AG04450 (cell line): ENCODE data around the gene TMEM218. TPM values are rescaled to one million over a fixed set of nuclear protein-coding genes. Genes with fewer than 3 reads are reported as not detected.

Experiments used
- CTCF ChIA-PET: fragments of 300-600, 350-600 bp; formaldehyde crosslinking; extraction: SDS; loops from one replicate; lab custom pipeline; 2022; ENCODE audit warnings: antibody characterized with exemption, inconsistent platforms; lab: Charles Lee
- POLR2A ChIA-PET: fragments of 350-600 bp; formaldehyde crosslinking; extraction: SDS; loops from one replicate; lab custom pipeline; 2021; ENCODE audit warnings: antibody characterized with exemption, inconsistent platforms; lab: Yijun Ruan, JAX
- DNase-seq: peaks from one replicate; pipeline ENCODE4 v3.0.0-alpha.2; 2011; ENCODE audit warnings: low read depth, low spot score
- H3K27ac ChIP-seq: one replicate; pipeline ENCODE4 v1.5.1; 2012; ENCODE audit warnings: low read depth, low read length, control low read depth
- H3K27me3 ChIP-seq: one replicate; pipeline ENCODE4 v1.6.0; 2012; ENCODE audit warnings: low read length; ENCODE audit not compliant: control insufficient read depth, insufficient read depth
- H3K4me3 ChIP-seq: 2 replicates; pipeline ENCODE4 v1.5.1; 2011; ENCODE audit warnings: mild to moderate bottlenecking, low read depth, low read length, control low read depth
- H3K9me3 ChIP-seq: 2 replicates; pipeline ENCODE4 v1.5.1; 2012; ENCODE audit warnings: low read length; ENCODE audit not compliant: control insufficient read depth, insufficient read depth
- CTCF ChIP-seq: IDR thresholded peaks from 2 replicates; pipeline ENCODE4 v1.5.1; 2011; ENCODE audit warnings: low read depth, low read length, control low read depth, inconsistent platforms
- polyA plus RNA-seq: library from polyadenylated mRNA; depleted of rRNA; stranded (reverse); fragments of >200 nt; gene quantifications from 2 replicates; pipeline ENCODE4 v1.2.3, GENCODE V29; 2011

TMEM218 gene
- polyA plus RNA-seq, 1 experiment = 29.9 TPM

- Histone ChIP-seq H3K4me3 (no peak overlapping the region), H3K27ac (no peak overlapping the region), H3K9me3 (no peaks in the 10 kb centered on the region), H3K27me3 (no peaks in the 10 kb centered on the region)
- POLR2A ChIA-PET = no interaction called here
- CTCF ChIA-PET = interaction anchor here (0.6 to 4.5 kb wide), 7 partner anchors 12 to 224 kb away, joined by 3 to 36 read pairs (median 7); partner anchors contain the start of gene TMEM218
- no peak for DNase-seq
- TF ChIP-seq CTCF = peak; percentile 29
These were observed 12.7 kb upstream of the TMEM218 start for GRCh38 chr11:125123947-125124617.

GRCh38 chr11:125123194-125123946, 11.9 kb upstream of the TMEM218 start:
- no peak for TF ChIP-seq CTCF
- CTCF ChIA-PET = interaction anchor here (1.2 to 4.5 kb wide), 5 partner anchors 12 to 223 kb away, joined by 3 to 36 read pairs (median 7); partner anchors contain the start of gene TMEM218

GRCh38 chr11:125117429-125117828, 6.0 kb upstream of the TMEM218 start:
- Histone ChIP-seq H3K27ac (no peak overlapping the region), H3K27me3 (peaks cover 5% of the 10 kb centered on the region), H3K9me3 (no peaks in the 10 kb centered on the region), H3K4me3 (no peak overlapping the region)
- CTCF ChIA-PET = interaction anchor here (2.7 to 3.0 kb wide), 2 partner anchors 25 to 26 kb away, joined by 9 to 16 read pairs; no protein-coding TSS in a partner anchor
- DNase-seq = no peak
- no peak for TF ChIP-seq CTCF
- POLR2A ChIA-PET = no interaction called here

More at GRCh38 chr11:125123194-125123946, 11.9 kb upstream of the TMEM218 start:
- no peaks in the 10 kb centered on the region for H3K27me3 ChIP-seq
- no peaks in the 10 kb centered on the region for H3K9me3 ChIP-seq
- no peak overlapping the region for H3K27ac ChIP-seq
- no peak overlapping the region for H3K4me3 ChIP-seq
- POLR2A ChIA-PET = no interaction called here
- no peak for DNase-seq

- Histone ChIP-seq H3K4me3 (no peak overlapping the region), H3K9me3 (no peaks in the 10 kb centered on the region; the same call in 1 of the 2 replicates), H3K27me3 (peaks cover 5% of the 10 kb centered on the region), H3K27ac (no peak overlapping the region)
- TF ChIP-seq CTCF = 0 out of 2 replicates have a peak, but pooled peaks have one; percentile 5
- ChIA-PET POLR2A (no interaction called here), CTCF (interaction anchor here (0.8 kb wide), 1 partner anchor 24 kb away, joined by 3 read pairs; no protein-coding TSS in a partner anchor)
- DNase-seq = no peak
These were observed 3.1 kb upstream of the TMEM218 start for GRCh38 chr11:125114518-125114917.
